GM19395 (cell line): ENCODE data around the gene RAD51B.
A peak's percentile ranks its signal among the peaks of the same experiment; 100 is the strongest.

Source experiments
- ATAC-seq: cut with Tn5 transposase; IDR thresholded peaks from one replicate; pipeline ENCODE4 v1.9.1; 2021; ENCODE audit warnings: mild to moderate bottlenecking, moderate library complexity; ENCODE audit not compliant: unreplicated experiment

RAD51B gene

DNA sequence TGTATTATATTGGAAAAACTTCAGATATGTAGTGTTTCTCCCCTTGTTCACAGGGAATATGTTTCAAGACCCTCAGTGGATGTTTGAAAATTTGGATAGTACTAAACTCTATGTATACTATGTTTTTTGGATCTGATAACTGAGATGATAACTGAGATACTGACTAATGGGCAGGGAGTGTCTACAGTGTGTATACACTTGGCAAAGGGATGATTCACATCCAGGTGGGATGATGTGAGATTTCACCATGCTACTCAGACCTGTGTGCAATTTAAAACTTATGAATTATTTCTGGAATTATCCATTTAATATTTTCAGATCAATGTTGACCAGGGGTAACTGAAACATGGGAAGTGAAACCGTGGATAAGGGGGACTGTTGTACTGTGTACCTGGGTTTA lies 13.8 kb downstream of the RAD51B start:
- no peak for ATAC-seq

DNA sequence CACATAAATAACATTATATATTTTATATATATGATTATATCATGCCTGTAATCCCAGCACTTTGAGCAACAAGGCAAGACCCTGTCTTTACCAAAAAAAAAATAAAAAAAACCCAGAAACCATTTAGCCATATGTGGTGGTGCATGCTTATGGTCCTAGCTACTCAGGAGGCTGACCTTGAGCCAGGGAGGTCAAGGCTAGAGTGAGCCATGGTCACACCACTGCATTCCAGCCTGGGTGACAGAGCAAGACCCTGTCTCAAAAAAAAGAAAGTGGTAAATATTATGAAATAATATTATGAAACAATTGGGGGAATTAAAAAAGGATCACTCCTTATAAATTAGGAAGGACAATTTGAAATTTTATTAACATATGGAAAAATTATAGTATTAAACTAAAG lies 16.0 kb downstream of the RAD51B start:
- ATAC-seq, result no peak

DNA sequence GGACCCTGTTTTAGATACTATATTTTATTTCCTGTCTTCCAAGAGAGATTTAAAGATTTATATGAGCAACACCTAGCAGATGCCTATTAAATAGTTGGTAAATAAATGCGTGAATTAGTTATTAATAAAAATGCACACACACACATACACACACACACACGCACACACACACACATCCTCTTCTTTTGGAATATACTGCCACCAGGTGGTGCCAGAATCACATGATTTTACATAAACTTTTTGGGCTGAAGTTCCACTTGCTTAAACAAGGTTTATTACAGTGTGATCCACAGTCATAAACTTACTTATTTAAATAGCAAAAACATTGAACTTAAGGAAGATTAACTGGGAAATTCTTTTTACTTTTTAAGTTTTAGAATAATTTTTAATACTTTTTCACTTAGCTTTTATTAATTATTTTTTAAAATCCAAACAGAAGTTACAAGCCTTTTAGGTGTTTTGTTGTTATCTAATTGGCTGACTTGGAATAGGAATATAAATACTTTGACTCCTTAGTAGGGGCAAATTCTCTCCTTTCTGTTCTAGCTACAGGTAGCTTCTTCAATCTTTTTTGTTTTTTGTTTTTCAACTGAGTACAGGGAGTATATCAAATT lies 17.5 kb downstream of the RAD51B start:
- ATAC-seq, result no peak

DNA sequence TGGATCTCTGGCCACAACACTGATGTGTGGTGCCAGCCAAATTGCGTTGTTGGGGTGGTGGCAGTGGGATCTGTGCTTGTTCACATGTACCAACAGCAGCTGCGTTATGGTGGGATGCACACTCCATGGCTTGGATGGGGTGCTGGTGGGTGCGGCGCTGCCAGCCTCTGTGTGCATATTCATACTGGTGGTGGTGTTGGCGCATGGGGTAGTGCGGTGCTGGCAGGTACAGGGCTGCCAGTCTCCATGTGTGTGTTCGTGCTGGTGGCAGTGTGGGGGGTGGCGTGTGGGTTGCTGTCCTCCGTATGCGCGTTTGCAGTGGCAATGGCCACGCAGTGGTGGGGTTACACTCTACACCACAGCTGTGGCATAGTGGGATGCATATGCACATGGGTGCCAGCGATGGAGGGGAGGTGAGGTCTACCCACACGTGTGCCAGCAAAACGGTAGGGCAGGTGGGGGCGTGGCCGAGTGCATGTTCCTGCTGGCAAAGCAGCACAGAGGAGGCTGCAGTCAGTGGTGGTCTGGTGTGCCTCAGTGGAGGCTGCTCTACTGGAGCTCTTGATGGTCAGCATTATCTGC lies 26.5 kb downstream of the RAD51B start:
- ATAC-seq, result no peak

DNA sequence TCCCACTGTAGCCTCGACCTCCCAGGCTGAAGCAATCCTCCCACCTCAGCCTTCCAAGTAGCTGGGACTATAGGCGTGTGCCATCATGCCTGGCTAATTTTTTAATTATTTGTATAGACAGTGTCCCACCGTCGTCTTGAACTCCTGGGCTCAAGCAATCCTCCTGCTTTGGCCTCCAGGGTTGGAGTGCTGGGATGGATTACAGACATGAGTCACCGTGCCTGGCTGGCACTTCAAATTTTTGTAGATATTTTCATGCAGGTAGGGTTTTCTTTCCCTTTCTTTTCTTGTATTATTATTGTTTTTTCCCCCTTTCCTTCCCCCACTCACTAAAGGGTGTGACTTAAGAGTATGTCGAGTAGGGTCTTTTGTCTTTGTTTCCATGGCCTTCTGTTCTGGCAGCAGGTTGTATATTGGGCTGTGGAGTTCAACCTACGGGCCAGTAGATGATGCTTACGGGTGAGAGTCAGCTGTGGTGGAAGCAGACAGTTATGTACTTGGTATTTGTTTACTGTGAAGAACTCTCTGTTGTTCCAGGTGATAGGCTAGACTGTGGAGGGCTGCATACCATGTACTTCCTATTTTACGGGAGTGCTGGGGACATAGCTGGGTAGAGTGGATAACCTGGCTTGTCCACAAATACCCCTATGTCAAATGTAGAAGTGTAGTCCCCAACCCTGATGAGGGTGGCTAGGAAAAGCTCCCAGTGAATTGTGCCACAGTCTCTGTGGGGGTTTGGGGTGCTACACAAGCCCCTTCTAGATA lies 30.7 kb downstream of the RAD51B start:
- no peak for ATAC-seq

DNA sequence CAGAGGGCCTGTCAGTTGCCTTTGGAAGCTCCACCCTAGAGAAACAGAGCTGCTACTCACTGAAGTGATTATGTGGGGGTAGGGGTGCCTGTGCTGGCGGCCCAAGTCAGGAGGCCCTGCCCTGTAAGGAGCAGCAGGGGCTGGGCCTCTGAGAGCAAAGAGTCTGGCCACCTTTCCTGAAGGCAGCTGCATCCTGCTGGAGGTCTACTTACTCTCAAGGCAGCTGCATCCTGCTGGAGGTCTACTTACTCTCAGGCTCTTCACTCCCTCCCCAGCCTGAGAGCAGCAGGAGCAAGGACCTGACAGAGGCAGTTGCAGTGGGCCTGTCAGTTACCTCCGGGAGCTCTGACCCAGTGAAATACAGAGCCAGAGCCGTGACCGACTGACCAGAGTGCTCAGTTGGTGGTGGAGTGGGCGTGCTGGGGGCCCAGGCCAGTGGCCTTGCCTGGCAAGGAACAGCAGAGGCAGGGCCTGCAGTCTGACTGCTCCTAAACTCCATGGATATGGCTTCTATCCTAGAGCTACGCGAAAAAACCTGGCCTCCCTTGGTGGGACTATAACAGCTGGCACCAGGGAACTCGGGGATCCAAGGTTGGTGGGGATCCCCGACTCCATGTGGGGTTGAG lies 32.3 kb downstream of the RAD51B start:
- ATAC-seq, result no peak

DNA sequence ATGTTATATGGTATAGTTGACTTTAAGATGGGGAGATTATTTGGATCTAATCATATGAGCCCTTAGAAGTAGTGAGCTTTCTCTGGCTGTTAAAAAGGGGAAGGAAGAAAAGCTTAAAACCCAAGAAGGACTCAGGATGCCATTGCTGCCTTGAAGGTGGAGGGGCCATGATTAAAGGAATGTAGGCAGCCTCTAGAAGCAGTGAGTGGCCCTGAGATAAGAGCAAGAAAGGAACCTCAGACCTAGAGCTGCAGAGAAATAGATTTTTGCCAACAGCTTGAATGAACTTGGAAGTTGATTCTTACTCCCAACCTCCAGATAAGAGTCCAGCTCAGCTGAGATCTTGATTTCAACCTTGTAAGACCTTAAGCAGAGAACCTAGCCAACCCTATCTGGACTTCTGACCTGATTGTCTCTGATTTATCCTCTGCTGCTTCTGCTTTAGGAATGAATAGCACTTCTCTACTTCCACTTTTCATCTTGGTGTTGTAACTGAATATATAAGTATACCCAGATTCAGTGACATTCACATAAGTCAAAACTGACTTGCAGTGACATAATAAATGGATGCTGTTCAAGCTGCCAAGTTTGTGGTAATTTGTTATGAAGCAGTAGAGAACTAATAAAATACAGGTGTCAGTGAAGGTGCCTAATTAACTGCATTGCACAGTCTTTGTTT lies 33.5 kb downstream of the RAD51B start:
- no peak for ATAC-seq

DNA sequence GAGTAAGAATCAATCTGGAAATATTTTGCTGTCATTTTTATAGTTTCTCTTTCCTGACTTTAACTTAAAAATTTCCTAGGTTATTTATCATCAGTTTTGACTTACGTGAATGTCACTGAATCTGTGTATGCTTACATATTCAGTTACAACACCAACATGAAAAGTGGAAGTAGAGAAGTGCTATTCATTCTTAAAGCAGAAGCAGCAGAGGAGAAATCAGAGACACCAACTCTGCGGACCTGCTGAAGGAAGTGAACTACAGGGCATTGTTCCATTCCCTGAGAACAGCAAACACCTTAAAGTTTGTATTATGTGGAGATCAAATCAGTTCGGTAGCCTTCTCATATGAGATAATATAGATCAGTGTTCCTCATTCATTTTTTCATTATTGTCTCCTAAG lies 34.1 kb downstream of the RAD51B start:
- no peak for ATAC-seq

DNA sequence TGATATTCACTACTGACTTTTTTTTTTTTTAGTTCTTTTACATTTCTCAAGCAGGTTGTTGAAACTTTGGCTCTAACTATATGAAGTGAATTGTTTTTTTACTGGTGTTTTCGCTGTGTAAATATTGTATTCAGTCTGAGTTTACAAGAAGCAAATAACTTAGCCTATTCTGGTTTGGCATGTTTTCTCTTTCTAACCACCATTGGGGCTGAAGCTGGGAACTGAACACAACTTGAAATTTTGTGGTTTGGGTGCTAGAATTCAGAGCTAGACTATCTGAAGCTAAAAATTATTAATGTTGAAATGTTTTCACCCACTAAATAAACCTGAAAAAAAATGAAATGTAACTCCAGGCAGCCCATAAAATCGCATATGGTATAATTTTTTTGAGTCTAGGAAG lies 37.2 kb downstream of the RAD51B start:
- no peak for ATAC-seq

DNA sequence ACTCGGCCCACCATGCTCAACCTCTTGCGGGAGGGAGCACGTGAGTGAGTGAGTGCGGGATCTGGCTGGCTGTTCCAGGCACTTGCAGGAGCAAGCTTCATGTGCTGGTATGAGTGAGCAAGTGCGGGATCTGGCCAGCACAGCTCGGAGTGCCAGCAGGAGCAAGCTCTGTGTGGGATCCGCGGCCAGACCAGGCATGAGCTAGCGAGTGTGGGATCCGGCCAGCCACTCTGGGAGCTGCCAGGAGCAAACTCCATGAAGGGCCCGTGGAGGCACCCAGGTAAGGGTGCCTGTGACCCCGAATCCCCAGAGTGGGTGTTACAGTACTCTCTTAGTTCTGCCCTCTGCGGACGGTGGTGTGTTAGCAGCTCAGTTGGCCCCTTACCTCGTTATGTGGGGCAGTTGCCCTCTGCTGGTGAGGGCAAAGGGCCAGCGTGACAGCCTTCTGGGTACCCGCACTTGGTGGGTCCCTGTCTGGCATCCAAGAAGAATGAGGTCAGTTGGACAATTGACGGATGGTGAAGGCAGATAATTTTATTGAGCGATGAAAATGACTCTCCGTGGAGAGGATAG lies 38.3 kb downstream of the RAD51B start:
- no peak for ATAC-seq

DNA sequence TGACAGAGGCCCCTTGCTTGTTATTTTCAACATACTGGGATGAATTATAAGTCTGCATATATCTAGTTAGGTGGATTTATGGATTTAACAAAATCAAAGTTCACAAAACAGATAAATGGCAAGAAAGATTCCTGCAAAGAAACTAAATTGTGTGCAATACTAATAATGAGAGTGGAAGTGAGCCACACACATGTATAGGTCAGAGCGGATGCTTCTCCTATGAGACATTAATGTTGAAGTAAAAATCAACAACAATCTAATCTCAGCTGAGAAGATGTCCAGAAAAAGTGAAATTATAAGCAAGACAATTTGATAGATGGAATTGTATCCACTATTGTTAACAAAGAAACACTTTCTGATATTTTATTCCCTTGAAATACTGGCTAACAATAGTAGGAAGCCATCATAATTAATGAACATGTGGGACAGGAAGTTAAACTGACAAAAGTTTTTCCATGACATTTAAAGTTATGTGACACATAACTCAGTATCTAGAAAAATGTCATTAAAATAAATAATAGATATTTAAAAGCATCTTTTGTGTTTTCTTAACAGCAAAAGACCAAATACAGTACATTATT lies 39.7 kb downstream of the RAD51B start:
- ATAC-seq, result no peak

DNA sequence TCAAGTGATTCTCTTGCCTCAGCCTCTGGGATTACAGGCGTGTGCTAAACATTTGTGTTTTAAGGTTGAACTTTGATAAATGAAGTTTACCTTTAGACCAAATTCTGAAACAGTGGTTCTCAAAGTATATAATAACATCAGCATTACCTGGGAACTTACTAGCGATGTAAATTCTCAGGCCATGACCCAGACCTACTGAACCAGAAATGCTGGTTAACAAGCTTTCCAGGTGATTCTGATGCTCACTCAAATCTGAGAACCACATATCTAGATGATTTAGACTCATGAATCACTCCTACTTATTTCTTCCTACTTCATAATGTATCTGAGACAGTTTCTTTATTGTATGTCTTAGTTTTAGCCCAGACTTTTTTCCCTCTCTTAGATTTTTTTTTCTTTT lies 43.6 kb downstream of the RAD51B start:
- ATAC-seq, result no peak

DNA sequence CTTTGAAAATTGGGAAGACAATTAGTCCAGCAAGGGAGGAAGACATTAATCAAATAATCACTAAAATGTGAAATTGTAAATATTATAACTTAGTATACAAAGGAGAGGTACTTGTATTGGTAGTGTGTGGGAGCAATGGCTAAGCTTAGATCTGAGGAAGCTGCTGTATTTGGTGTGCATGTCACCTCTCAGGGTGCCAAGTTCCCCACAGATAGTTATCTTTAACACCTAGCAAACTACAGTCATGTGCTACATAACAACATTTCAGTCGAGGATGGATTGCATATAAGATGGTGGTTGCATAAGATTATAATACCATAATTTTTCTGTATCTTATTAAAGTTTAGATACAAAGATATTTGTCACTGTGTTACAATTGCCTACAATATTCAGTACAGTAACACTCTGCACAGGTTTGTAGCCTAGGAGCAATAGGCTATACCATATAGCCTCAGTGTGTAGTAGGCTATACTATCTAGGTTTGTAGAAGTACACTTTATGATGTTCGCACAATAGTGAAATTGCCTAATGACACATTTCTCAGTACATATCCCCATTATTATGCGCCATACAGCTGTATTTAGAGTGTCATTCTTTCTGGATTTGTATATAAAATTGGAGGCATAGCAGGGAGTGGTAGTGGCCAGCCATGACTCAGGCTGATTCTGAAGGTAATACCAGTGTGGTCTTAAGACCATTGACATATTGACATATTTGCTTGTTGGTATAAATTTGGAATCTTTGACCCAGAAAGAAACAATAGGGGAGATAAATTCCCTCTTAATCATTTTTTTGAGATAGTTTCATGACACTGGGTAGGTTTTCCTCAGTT lies 55.8 kb downstream of the RAD51B start:
- ATAC-seq, result no peak

DNA sequence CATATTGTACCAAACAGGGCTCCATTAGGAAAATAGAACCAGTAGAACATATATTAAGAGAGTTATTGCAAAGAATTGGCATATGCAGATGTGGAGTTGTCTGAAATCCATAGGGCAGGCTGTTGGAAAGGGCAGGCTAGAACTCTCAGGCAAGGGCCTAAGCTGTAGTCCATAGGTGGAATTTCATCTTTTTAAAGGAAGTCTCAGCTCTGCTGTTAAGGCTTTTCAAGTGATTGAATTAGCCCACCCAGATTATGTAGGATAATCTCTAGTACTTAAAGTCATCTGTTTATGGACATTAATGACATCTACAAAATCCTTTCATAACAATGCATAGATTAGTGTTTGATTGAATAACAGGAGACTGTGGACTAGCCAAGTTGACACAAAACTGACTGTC lies 59.4 kb downstream of the RAD51B start:
- ATAC-seq, result no peak

DNA sequence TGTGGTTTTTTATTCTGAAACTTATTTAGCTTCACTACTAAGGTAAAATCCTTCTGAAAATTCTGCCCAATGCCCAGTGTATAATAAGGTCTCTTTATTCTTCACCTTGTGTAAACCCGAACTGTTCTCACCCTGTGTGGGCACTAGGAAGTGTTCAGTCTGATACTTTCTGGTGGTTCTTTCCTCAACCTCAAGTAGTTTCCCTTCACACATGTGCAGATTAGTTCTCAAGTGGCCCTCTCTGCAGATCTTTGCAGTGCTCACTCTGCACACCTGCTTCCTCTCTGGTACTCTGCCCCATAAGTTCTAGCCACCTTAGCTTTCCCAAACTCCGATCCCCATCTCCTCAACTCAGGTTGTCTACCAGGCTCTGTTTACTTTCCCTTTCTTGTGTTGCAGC lies 61.6 kb downstream of the RAD51B start:
- peak; percentile 94 for ATAC-seq

DNA sequence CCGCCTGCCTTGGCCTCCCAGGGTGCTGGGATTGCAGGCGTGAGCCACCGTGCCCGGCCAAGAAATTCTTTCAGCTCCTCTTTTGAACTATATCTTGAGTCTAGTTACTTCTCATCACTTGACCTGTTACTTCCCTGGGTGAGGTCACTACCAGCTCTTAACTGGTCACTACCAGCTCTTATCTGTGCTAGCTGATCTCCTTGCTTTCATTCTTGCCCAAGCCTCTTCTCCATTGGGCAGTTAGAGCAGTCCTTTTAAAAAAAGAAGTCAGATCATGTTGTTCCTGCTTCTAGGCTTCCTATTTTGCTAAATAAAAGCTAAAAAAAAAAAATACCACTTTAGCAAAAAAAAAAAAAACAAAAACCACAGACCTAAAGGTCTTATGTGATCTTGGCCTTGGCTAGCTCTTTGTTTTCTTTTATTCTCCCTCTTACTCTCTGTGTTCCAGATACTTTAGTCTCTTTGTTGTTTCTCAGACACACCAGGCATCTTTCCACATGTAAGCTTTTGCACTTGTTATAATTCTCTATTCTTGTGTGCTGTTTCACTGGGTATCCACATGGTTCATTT lies 63.5 kb downstream of the RAD51B start:
- no peak for ATAC-seq

DNA sequence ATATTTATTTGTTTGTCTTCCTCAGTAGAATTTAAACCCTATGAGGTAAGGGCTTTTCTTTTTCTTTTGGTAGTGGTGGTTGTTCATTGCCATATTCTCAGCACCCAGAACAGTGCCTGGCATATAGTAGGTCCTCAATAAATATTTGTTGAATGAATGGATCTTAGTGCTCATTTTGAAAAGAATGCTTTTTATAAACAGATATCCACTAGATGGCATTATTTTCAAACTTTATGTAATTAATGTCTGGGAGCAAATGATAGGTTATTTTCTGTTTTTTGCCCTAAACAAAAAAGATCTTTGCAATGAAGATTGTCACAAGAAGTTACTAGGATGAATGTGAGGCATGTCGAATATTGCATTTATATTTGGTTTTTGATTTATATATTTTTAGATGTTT lies 64.1 kb downstream of the RAD51B start:
- ATAC-seq, result no peak

DNA sequence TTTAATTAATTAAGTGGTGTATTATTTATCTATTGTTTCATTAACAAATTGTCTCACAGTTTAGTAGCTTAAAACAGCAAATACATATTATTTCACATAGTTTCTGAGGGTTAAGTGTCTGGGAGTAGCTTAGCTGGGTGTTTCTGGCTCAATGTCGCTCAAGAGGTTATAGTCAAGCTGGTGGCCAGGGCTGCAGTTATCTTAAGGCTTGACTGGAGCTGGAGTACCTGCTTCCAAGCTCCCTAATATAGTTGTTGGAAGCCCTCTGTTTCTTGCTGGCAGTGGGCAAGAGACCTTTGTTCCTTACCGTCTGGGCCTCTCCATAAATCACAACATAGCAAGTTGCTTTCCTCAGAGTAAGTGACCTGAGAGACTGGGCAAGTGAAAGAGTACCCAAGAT lies 66.6 kb downstream of the RAD51B start:
- no peak for ATAC-seq

DNA sequence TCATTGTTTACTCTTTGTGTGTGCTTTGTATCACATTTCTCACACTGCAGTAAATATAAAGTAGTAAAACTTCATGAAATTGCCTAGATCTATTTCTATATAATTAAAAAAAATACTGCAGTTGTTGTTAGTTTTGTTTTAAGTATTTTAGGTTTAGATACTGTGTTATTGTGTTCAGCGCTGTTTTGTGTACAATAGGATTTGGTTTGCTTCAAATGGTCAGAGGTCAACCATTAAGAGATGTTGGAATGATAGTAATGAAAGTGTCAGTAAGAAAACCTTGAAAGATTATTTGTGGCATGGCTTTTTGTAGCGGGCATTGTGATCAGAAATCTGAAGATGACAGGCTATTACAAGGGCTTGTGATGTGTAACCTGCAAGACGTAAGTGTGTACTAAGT lies 67.9 kb downstream of the RAD51B start:
- no peak for ATAC-seq

DNA sequence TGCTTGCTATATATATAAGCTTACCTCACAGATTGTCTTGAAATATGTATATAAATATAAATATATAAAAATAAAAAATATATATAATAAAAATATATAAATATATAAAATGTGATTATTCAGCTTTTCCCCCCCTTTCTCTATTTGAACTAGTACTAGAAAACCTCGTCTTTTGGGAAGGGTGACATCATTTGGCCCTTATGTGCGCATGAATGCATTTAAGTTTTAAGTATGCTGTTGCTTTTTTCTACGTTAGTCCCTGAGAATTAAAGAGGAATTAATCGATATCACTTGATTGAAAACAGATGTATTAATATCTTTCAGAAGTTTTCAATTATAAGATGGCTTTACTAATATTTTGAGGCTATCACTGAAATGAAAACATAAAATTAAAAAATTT lies 69.9 kb downstream of the RAD51B start:
- ATAC-seq, result no peak
